ENCODE results near the gene TEKTIP1.
"Not testable (repeated sequence)": the region's sequence is repeated elsewhere in the genome, so short reads cannot be mapped to it uniquely, and the experiment has no call there.

TEKTIP1 gene

GRCh38 chr19:3563709-3564524 lies 24.9 kb downstream of the TEKTIP1 start:
- no peak for DNase-seq

- no peak for DNase-seq
Observed at GRCh38 chr19:3565139-3565538, 26.2 kb downstream of the TEKTIP1 start.

- DNase-seq, result not testable (repeated sequence)
Observed at GRCh38 chr19:3570042-3570441, 31.1 kb downstream of the TEKTIP1 start.

- no peak for DNase-seq
Observed at GRCh38 chr19:3570606-3571011, 31.6 kb downstream of the TEKTIP1 start.

- peak; percentile 99 for DNase-seq
Observed at GRCh38 chr19:3572132-3572854, 33.3 kb downstream of the TEKTIP1 start.

- DNase-seq, result no peak
Observed at GRCh38 chr19:3572855-3573161, 33.8 kb downstream of the TEKTIP1 start, which contains the start of gene HMG20B. Gene HMG20B, plus strand, starts transcription at chr19:3572944. Its CDS starts 366 bp downstream, at chr19:3573310.

- DNase-seq, result no peak
Observed at GRCh38 chr19:3573162-3573857, 34.3 kb downstream of the TEKTIP1 start.

GRCh38 chr19:3573858-3574637 lies 35.1 kb downstream of the TEKTIP1 start:
- peak; percentile 70 for DNase-seq

- no peak for DNase-seq
Observed at GRCh38 chr19:3575260-3575741, 36.3 kb downstream of the TEKTIP1 start.

GRCh38 chr19:3575949-3576673 lies 37.1 kb downstream of the TEKTIP1 start:
- no peak for DNase-seq

- no peak for DNase-seq
Observed at GRCh38 chr19:3576696-3577443, 37.9 kb downstream of the TEKTIP1 start.

- no peak for DNase-seq
Observed at GRCh38 chr19:3577723-3578344, 38.9 kb downstream of the TEKTIP1 start.

GRCh38 chr19:3578390-3578789 lies 39.4 kb downstream of the TEKTIP1 start:
- DNase-seq, result no peak

- DNase-seq, result no peak
Observed at GRCh38 chr19:3580156-3580934, 41.4 kb downstream of the TEKTIP1 start.

- not testable (repeated sequence) for DNase-seq
Observed at GRCh38 chr19:3581792-3582191, 42.8 kb downstream of the TEKTIP1 start.

- not testable (repeated sequence) for DNase-seq
Observed at GRCh38 chr19:3584036-3584802, 45.2 kb downstream of the TEKTIP1 start.

- no peak for DNase-seq
Observed at GRCh38 chr19:3585301-3586126, 46.5 kb downstream of the TEKTIP1 start, which contains the start of gene GIPC3. Gene GIPC3, plus strand, starts transcription at chr19:3585478. Its CDS starts 120 bp downstream, at chr19:3585598.

GRCh38 chr19:3586127-3586626 lies 47.2 kb downstream of the TEKTIP1 start:
- no peak for DNase-seq

Data from NK-92 treated with Interleukin-12 subunit alpha and Interleukin-12 subunit beta, amount 100 ng/mL, for 24 hours (cell line).